ENCODE data around the gene AGFG1. TPM values are rescaled to one million over a fixed set of nuclear protein-coding genes. Genes with fewer than 3 reads are reported as not detected.

The AGFG1 gene
- total RNA-seq, 1 donor from 2014 or later: 125 TPM

DNA sequence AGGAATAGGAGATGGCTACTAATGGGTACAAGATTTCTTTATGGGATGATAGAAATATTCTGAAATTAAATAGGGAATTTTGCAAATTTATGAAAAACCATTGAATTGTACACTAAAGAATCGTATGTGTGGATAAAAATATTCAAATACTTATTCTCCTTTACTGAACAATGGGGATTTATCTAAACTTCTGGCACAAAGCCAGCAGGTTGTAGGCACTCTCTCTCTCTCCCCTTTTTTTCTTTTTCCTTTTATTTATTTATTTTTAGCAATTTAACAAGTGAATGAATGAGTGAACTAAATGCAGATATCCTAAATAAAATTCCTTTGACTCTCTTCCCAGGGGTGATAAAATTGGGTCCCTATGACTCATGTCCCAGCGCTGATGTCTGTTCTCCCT lies 104.9 kb downstream of the AGFG1 start:
- Mint-ChIP-seq H3K36me3 (ENCODE audit: low read depth) (no peaks in the 10 kb centered on the region), H3K9me3 (peaks cover 1% of the 10 kb centered on the region), H3K4me3 (no peak overlapping the region), H3K4me1 (no peaks in the 10 kb centered on the region), H3K27me3 (peaks cover 33% of the 10 kb centered on the region), H3K27ac (no peak overlapping the region)
- ATAC-seq (ENCODE audit: low read depth): no peak
- TF ChIP-seq, protein P1, sequence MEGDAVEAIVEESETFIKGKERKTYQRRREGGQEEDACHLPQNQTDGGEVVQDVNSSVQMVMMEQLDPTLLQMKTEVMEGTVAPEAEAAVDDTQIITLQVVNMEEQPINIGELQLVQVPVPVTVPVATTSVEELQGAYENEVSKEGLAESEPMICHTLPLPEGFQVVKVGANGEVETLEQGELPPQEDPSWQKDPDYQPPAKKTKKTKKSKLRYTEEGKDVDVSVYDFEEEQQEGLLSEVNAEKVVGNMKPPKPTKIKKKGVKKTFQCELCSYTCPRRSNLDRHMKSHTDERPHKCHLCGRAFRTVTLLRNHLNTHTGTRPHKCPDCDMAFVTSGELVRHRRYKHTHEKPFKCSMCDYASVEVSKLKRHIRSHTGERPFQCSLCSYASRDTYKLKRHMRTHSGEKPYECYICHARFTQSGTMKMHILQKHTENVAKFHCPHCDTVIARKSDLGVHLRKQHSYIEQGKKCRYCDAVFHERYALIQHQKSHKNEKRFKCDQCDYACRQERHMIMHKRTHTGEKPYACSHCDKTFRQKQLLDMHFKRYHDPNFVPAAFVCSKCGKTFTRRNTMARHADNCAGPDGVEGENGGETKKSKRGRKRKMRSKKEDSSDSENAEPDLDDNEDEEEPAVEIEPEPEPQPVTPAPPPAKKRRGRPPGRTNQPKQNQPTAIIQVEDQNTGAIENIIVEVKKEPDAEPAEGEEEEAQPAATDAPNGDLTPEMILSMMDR (IDR thresholded peaks at IDR 0.05): no peak
- intact Hi-C loops (cut with micrococcal nuclease): no loop called here
- POLR2A ChIA-PET: no interaction called here
- DNase-seq: no peak
- CTCF ChIA-PET: no interaction called here

DNA sequence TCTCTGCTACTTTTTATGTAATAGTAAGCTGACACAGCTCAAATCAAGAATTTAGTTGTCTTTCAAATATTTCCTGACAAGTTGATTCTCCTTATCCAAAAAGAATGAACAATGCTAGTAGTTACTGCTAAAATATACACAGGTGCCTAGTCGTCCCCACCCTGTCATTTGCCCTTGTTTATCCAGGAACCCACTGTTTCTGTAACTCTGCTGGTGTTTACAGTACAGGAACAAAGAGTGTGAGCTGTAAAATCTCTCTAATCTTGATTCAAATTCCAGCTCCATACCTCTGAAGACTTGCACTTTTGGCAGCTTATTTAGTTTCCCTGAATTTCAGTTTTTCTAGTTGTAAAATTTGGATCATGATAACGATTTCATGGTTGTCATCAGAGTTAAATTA lies 105.6 kb downstream of the AGFG1 start:
- POLR2A ChIA-PET: no interaction called here
- TF ChIP-seq, protein P1 (IDR thresholded peaks at IDR 0.05): no peak
- H3K4me3 Mint-ChIP-seq: no peak overlapping the region
- peaks cover 9% of the 10 kb centered on the region for H3K9me3 Mint-ChIP-seq
- intact Hi-C loops (cut with micrococcal nuclease): no loop called here
- DNase-seq: no peak
- no peak overlapping the region for H3K27ac Mint-ChIP-seq
- no peaks in the 10 kb centered on the region for H3K36me3 Mint-ChIP-seq (ENCODE audit: low read depth)
- CTCF ChIA-PET: interaction anchor here (0.9 to 1.1 kb wide), 2 partner anchors 171 to 188 kb away, joined by 3 read pairs; no protein-coding TSS in a partner anchor
- ATAC-seq (ENCODE audit: low read depth): no peak
- H3K27me3 Mint-ChIP-seq: peaks cover 36% of the 10 kb centered on the region
- H3K4me1 Mint-ChIP-seq: no peaks in the 10 kb centered on the region

DNA sequence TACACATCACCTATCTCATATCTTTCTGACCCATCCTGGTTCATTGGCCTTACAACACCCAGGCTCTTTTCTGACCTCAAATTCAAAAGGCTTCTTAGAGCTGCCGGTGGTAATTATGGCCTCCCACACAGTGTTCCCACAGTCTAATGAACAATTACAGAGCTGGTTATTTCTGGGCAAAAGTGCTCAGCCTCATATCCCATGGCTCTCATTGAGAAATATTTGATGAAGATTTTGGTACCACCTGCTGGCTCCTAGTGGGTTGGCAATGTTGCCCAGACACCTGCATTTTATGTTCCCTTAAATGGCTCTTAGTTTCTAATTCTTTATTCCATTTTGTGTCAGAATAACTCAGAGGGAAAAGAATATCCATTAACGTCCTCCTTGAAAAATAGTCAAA lies 106.7 kb downstream of the AGFG1 start:
- intact Hi-C loops (cut with micrococcal nuclease): no loop called here
- Mint-ChIP-seq H3K36me3 (ENCODE audit: low read depth) (no peaks in the 10 kb centered on the region), H3K4me3 (no peak overlapping the region), H3K27me3 (peaks cover 36% of the 10 kb centered on the region), H3K4me1 (no peaks in the 10 kb centered on the region), H3K27ac (no peak overlapping the region), H3K9me3 (peaks cover 14% of the 10 kb centered on the region)
- DNase-seq: no peak
- no peak for ATAC-seq (ENCODE audit: low read depth)
- ChIA-PET POLR2A (no interaction called here), CTCF (interaction anchor here (0.9 to 1.0 kb wide), 2 partner anchors 187 to 214 kb away, joined by 3 read pairs; no protein-coding TSS in a partner anchor)
- TF ChIP-seq, protein P1 (IDR thresholded peaks at IDR 0.05): no peak

DNA sequence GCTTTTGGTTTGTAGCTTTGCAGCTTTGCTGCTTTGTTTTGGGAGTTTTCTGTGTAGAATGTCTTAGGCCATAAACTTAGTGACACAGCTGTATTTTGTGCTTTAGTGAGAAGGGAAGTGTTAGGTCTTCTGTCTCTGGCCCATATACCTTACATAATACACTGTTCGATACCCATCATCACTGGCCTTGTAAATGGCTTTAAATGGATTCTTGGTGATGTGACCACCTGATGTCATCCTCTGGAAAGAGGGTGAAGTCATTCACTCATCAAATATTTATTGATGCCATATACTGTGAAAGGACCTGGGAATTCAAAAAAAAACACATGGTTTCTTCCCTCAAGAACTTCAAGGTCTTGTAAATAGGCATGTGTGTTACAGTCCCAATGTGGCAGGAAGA lies 107.8 kb downstream of the AGFG1 start:
- no peaks in the 10 kb centered on the region for H3K4me1 Mint-ChIP-seq
- TF ChIP-seq, protein P1 (IDR thresholded peaks at IDR 0.05): no peak
- intact Hi-C loops (cut with micrococcal nuclease): no loop called here
- no peak overlapping the region for H3K4me3 Mint-ChIP-seq
- CTCF ChIA-PET: interaction anchor here (1.0 kb wide), 1 partner anchor 213 kb away, joined by 3 read pairs; no protein-coding TSS in a partner anchor
- POLR2A ChIA-PET: no interaction called here
- no peak for DNase-seq
- no peaks in the 10 kb centered on the region for H3K36me3 Mint-ChIP-seq (ENCODE audit: low read depth)
- H3K9me3 Mint-ChIP-seq: peaks cover 14% of the 10 kb centered on the region
- ATAC-seq (ENCODE audit: low read depth): no peak
- no peak overlapping the region for H3K27ac Mint-ChIP-seq
- peaks cover 35% of the 10 kb centered on the region for H3K27me3 Mint-ChIP-seq

DNA sequence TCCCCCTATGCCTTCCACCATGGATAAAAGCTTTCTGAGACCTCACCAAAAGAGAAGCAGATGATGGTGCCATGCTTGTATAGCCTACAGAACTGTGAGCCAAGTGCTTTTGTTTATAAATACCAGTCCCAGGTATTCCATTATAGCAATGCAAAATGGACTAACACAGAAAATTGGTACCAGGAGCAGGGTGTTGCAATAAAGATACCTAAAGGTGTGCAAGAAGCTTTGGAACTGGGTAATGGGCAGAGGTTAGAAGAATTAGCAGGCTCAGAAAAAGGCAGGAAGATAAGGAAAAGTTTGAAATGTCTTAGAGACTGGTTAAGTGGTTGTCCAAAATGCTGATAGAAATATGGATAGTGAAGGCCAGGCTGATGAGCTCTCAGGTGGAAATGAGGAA lies 110.4 kb downstream of the AGFG1 start:
- H3K27me3 Mint-ChIP-seq: peaks cover 31% of the 10 kb centered on the region
- H3K36me3 Mint-ChIP-seq (ENCODE audit: low read depth): no peaks in the 10 kb centered on the region
- DNase-seq (no peak), ATAC-seq (ENCODE audit: low read depth) (no peak)
- no peaks in the 10 kb centered on the region for H3K4me1 Mint-ChIP-seq
- H3K4me3 Mint-ChIP-seq: no peak overlapping the region
- TF ChIP-seq, protein P1 (IDR thresholded peaks at IDR 0.05): no peak
- intact Hi-C loops (cut with micrococcal nuclease): no loop called here
- POLR2A ChIA-PET: no interaction called here
- peaks cover 14% of the 10 kb centered on the region for H3K9me3 Mint-ChIP-seq
- no peak overlapping the region for H3K27ac Mint-ChIP-seq
- CTCF ChIA-PET: no interaction called here
